Inflammatory macrophage treated with lipopolysaccharide for 4 hours (primary cell): ENCODE data around the gene SDK1.
A peak's percentile ranks its signal among the peaks of the same experiment; 100 is the strongest.

Experiments used
- DNase-seq: peaks from one replicate; pipeline ENCODE4 v3.0.0-alpha.2; 2020

Gene SDK1

GRCh38 chr7:3349126-3349525 is 48.1 kb downstream of the SDK1 start:
- DNase-seq = no peak

- DNase-seq = no peak
Observed at GRCh38 chr7:3356173-3356572, 55.1 kb downstream of the SDK1 start.

GRCh38 chr7:3358991-3359390 is 57.9 kb downstream of the SDK1 start:
- DNase-seq = no peak

GRCh38 chr7:3367261-3367660 is 66.2 kb downstream of the SDK1 start:
- no peak for DNase-seq

- DNase-seq = no peak
Observed at GRCh38 chr7:3370068-3370830, 69.2 kb downstream of the SDK1 start.

GRCh38 chr7:3370921-3371320 is 69.9 kb downstream of the SDK1 start:
- no peak for DNase-seq

GRCh38 chr7:3371601-3372000 is 70.5 kb downstream of the SDK1 start:
- no peak for DNase-seq

- DNase-seq = no peak
Observed at GRCh38 chr7:3374239-3374638, 73.2 kb downstream of the SDK1 start.

- DNase-seq = no peak
Observed at GRCh38 chr7:3378390-3379150, 77.5 kb downstream of the SDK1 start.

GRCh38 chr7:3380034-3380433 is 79.0 kb downstream of the SDK1 start:
- no peak for DNase-seq

GRCh38 chr7:3380886-3381685 is 80.0 kb downstream of the SDK1 start:
- no peak for DNase-seq

- DNase-seq = no peak
Observed at GRCh38 chr7:3386423-3387190, 85.6 kb downstream of the SDK1 start.

- no peak for DNase-seq
Observed at GRCh38 chr7:3393862-3394261, 92.8 kb downstream of the SDK1 start.

GRCh38 chr7:3397324-3397723 is 96.3 kb downstream of the SDK1 start:
- DNase-seq = no peak

- DNase-seq = peak; percentile 35
Observed at GRCh38 chr7:3399858-3400257, 98.8 kb downstream of the SDK1 start.

- DNase-seq = no peak
Observed at GRCh38 chr7:3404501-3404900, 103.4 kb downstream of the SDK1 start.

- no peak for DNase-seq
Observed at GRCh38 chr7:3408814-3409595, 108.0 kb downstream of the SDK1 start.

GRCh38 chr7:3412871-3413270 is 111.8 kb downstream of the SDK1 start:
- no peak for DNase-seq

GRCh38 chr7:3415861-3416312 is 114.8 kb downstream of the SDK1 start:
- no peak for DNase-seq

GRCh38 chr7:3416453-3416852 is 115.4 kb downstream of the SDK1 start:
- DNase-seq = no peak

GRCh38 chr7:3425087-3425486 is 124.0 kb downstream of the SDK1 start:
- no peak for DNase-seq

GRCh38 chr7:3426064-3426463 is 125.0 kb downstream of the SDK1 start:
- DNase-seq = no peak
